OCI-LY7 (cell line): ENCODE results near the gene TRIM72.

Experiments used
- EZH2phosphoT487 ChIP-seq: fragments of 200-600 bp; sonication (generic); IDR thresholded peaks from 2 replicates; pipeline ENCODE4 v1.6.1; 2018; ENCODE audit warnings: low read depth, borderline replicate concordance, mild to moderate bottlenecking, mixed run types, antibody characterized with exemption, low read length, moderate library complexity, mixed read lengths
- TF ChIP-seq, protein P1 (sequence below): fragments of 200-600 bp; sonication (generic); conservative IDR thresholded peaks from 2 replicates; pipeline ENCODE4 v1.5.1; 2014; ENCODE audit warnings: mild to moderate bottlenecking, antibody characterized with exemption, low read length, moderate library complexity, mixed read lengths

DNA sequence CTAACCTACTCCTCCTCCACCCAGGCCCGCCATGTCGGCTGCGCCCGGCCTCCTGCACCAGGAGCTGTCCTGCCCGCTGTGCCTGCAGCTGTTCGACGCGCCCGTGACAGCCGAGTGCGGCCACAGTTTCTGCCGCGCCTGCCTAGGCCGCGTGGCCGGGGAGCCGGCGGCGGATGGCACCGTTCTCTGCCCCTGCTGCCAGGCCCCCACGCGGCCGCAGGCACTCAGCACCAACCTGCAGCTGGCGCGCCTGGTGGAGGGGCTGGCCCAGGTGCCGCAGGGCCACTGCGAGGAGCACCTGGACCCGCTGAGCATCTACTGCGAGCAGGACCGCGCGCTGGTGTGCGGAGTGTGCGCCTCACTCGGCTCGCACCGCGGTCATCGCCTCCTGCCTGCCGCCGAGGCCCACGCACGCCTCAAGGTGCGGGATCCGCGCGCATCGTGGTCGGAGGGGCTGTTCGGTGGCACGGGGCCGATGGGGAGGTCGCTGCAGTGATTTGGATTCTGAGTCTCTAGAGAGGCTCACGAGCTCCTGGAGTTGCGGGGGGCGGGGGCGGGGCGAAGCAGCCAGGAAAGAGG lies 878 bp downstream of the TRIM72 start:
- TF ChIP-seq, protein P1, sequence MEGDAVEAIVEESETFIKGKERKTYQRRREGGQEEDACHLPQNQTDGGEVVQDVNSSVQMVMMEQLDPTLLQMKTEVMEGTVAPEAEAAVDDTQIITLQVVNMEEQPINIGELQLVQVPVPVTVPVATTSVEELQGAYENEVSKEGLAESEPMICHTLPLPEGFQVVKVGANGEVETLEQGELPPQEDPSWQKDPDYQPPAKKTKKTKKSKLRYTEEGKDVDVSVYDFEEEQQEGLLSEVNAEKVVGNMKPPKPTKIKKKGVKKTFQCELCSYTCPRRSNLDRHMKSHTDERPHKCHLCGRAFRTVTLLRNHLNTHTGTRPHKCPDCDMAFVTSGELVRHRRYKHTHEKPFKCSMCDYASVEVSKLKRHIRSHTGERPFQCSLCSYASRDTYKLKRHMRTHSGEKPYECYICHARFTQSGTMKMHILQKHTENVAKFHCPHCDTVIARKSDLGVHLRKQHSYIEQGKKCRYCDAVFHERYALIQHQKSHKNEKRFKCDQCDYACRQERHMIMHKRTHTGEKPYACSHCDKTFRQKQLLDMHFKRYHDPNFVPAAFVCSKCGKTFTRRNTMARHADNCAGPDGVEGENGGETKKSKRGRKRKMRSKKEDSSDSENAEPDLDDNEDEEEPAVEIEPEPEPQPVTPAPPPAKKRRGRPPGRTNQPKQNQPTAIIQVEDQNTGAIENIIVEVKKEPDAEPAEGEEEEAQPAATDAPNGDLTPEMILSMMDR = no peak
- no peak for TF ChIP-seq EZH2phosphoT487
